CD4-positive, alpha-beta T cell (primary cell): ENCODE data around the gene PTPRD. TPM values are rescaled to one million over a fixed set of nuclear protein-coding genes. Genes with fewer than 3 reads are reported as not detected.

Experiments
- ATAC-seq: fragments of 200-7000 bp; cut with Tn5 transposase; one replicate; pipeline ENCODE4 v1.10.0; 2022; ENCODE audit warnings: mild to moderate bottlenecking; ENCODE audit not compliant: poor library complexity
- CTCF ChIA-PET: fragments of 350-600 bp; sonication (Branson Sonifier 250); formaldehyde crosslinking; loops from one replicate; lab custom pipeline; 2021; ENCODE audit warnings: antibody characterized with exemption, inconsistent platforms; lab: Charles Lee
- POLR2A ChIA-PET: fragments of 350-600 bp; sonication (Branson Sonifier 250); formaldehyde crosslinking; loops from one replicate; lab custom pipeline; 2021; ENCODE audit warnings: antibody characterized with exemption, inconsistent platforms; lab: Charles Lee
- DNase-seq, 14 experiments: peaks; one replicate each; pipeline ENCODE4 v3.0.0-alpha.2; 2013 to 2020; ENCODE audit warnings: mixed read lengths in 2 of 14
- H3K27ac ChIP-seq, 2 donors: one replicate each; pipeline versions ENCODE4 v1.5.1 to v1.7.0; 2013; ENCODE audit warnings: low read length in 2 of 2, low read depth in 1 of 2, mild to moderate bottlenecking in 1 of 2
- H3K27me3 ChIP-seq, 2 experiments: 1 replicate in 1 of 2; 2 replicates in 1 of 2; pipeline versions ENCODE4 v1.6.1 to v1.7.0; 2013; ENCODE audit warnings: low read length in 2 of 2, control low read depth in 1 of 2, mild to moderate bottlenecking in 1 of 2, moderate library complexity in 1 of 2; ENCODE audit not compliant: insufficient read depth in 2 of 2, control insufficient read depth in 1 of 2
- H3K36me3 ChIP-seq: one replicate; pipeline ENCODE4 v1.6.1; 2013; ENCODE audit warnings: low read length, control low read depth; ENCODE audit not compliant: insufficient read depth
- H3K4me1 ChIP-seq: one replicate; pipeline ENCODE4 v1.6.1; 2013; ENCODE audit warnings: low read length, control low read depth; ENCODE audit not compliant: insufficient read depth
- H3K4me3 ChIP-seq: one replicate; pipeline ENCODE4 v1.5.1; 2013; ENCODE audit warnings: mild to moderate bottlenecking, low read length, moderate library complexity
- H3K9me3 ChIP-seq, 2 experiments: 1 replicate in 1 of 2; 2 replicates in 1 of 2; pipeline versions ENCODE4 v1.6.1 to v1.7.0; 2013; ENCODE audit warnings: low read length in 2 of 2, mild to moderate bottlenecking in 2 of 2, control low read depth in 1 of 2, moderate library complexity in 1 of 2; ENCODE audit not compliant: control insufficient read depth in 1 of 2, insufficient read depth in 1 of 2
- H3K27ac Mint-ChIP-seq: one replicate; pipeline ENCODE4 v1.8.0; 2020; ENCODE audit warnings: mixed read lengths
- H3K27me3 Mint-ChIP-seq: one replicate; pipeline ENCODE4 v1.8.0; 2021; ENCODE audit warnings: mixed read lengths
- H3K36me3 Mint-ChIP-seq: one replicate; pipeline ENCODE4 v1.8.0; 2021; ENCODE audit warnings: low read depth, mixed read lengths
- H3K4me1 Mint-ChIP-seq: one replicate; pipeline ENCODE4 v1.8.0; 2021; ENCODE audit warnings: low read depth, mixed read lengths
- H3K4me3 Mint-ChIP-seq: one replicate; pipeline ENCODE4 v1.8.0; 2020; ENCODE audit warnings: mild to moderate bottlenecking, mixed read lengths
- H3K9me3 Mint-ChIP-seq: one replicate; pipeline ENCODE4 v1.8.0; 2020; ENCODE audit warnings: mixed read lengths
- CTCF ChIP-seq: fragments of 200-600 bp; IDR thresholded peaks from one replicate; pipeline ENCODE4 v1.8.0; 2022; ENCODE audit warnings: antibody characterized with exemption, mild to moderate bottlenecking
- intact Hi-C, 2 experiments: fragments of 100-400 bp; cut with DNase I in 1 of 2; cut with micrococcal nuclease in 1 of 2; formaldehyde crosslinking; loops; one replicate each; pipeline versions ENCODE4 v1.15.1 to v1.9.0; 2023 to 2025; cut with DNase I, micrococcal nuclease
- total RNA-seq, 174 experiments: library from RNA in 2 of 174; stranded (reverse) in 2 of 174; gene quantifications; one replicate each; pipeline ENCODE4 v1.2.3 and lab custom pipeline; 2021 to 2026

Gene PTPRD
- total RNA-seq, 2 experiments from 2014 or later: not detected

- TF ChIP-seq CTCF: no peak
- H3K27ac Mint-ChIP-seq: no peak overlapping the region
- Histone ChIP-seq H3K4me3 (no peak overlapping the region), H3K36me3 (no peaks in the 10 kb centered on the region), H3K27me3 (no peaks in the 10 kb centered on the region), H3K4me1 (no peaks in the 10 kb centered on the region), H3K27ac (no peak overlapping the region), H3K9me3 (no peaks in the 10 kb centered on the region)
- no peak overlapping the region for H3K4me3 Mint-ChIP-seq
- no peak for DNase-seq
- no peaks in the 10 kb centered on the region for H3K4me1 Mint-ChIP-seq
- ATAC-seq: no peak
- no peaks in the 10 kb centered on the region for H3K36me3 Mint-ChIP-seq
- CTCF ChIA-PET: no interaction called here
- POLR2A ChIA-PET: no interaction called here
- no peaks in the 10 kb centered on the region for H3K27me3 Mint-ChIP-seq
- intact Hi-C loops: no loop called here
- peaks cover 6% of the 10 kb centered on the region for H3K9me3 Mint-ChIP-seq
These were observed 482.6 kb downstream of the PTPRD start for GRCh38 chr9:10130061-10130675.

GRCh38 chr9:10127867-10128266 is 484.9 kb downstream of the PTPRD start:
- intact Hi-C loops: no loop called here
- Mint-ChIP-seq H3K4me3 (no peak overlapping the region), H3K36me3 (no peaks in the 10 kb centered on the region), H3K9me3 (peaks cover 8% of the 10 kb centered on the region), H3K27ac (no peak overlapping the region), H3K27me3 (no peaks in the 10 kb centered on the region), H3K4me1 (no peaks in the 10 kb centered on the region)
- TF ChIP-seq CTCF: no peak
- Histone ChIP-seq H3K27ac (no peak overlapping the region), H3K27me3 (no peaks in the 10 kb centered on the region), H3K4me1 (no peaks in the 10 kb centered on the region), H3K36me3 (no peaks in the 10 kb centered on the region), H3K4me3 (no peak overlapping the region), H3K9me3 (no peaks in the 10 kb centered on the region)
- ChIA-PET POLR2A (no interaction called here), CTCF (no interaction called here)
- DNase-seq: no peak
- no peak for ATAC-seq

- H3K27me3 Mint-ChIP-seq: no peaks in the 10 kb centered on the region
- ChIA-PET CTCF (no interaction called here), POLR2A (no interaction called here)
- no peak for TF ChIP-seq CTCF
- no peaks in the 10 kb centered on the region for H3K9me3 Mint-ChIP-seq
- no peaks in the 10 kb centered on the region for H3K4me1 Mint-ChIP-seq
- H3K27ac Mint-ChIP-seq: no peak overlapping the region
- intact Hi-C loops: no loop called here
- Histone ChIP-seq H3K27me3 (no peaks in the 10 kb centered on the region), H3K27ac (no peak overlapping the region), H3K9me3 (peaks cover 0 to 5% of the 10 kb centered on the region in 2 experiments), H3K36me3 (no peaks in the 10 kb centered on the region), H3K4me1 (no peaks in the 10 kb centered on the region), H3K4me3 (no peak overlapping the region)
- ATAC-seq: no peak
- no peak overlapping the region for H3K4me3 Mint-ChIP-seq
- DNase-seq: no peak
- no peaks in the 10 kb centered on the region for H3K36me3 Mint-ChIP-seq
These were observed 500.0 kb downstream of the PTPRD start for GRCh38 chr9:10112798-10113197.
